NCI-H510A (cell line): ENCODE measurements around the gene ZNF438.
"Not testable (repeated sequence)": the region's sequence is repeated elsewhere in the genome, so short reads cannot be mapped to it uniquely, and the experiment has no call there.

Experiments
- DNase-seq: peaks from one replicate; lab custom pipeline; 2025; lab: John Stamatoyannopoulos, UW

Gene ZNF438

GRCh38 chr10:31051703-31052102 lies 20.0 kb upstream of the ZNF438 start:
- no peak for DNase-seq

- no peak for DNase-seq
Measured at GRCh38 chr10:31042670-31043069, 11.0 kb upstream of the ZNF438 start.

GRCh38 chr10:31041011-31041410 lies 9.3 kb upstream of the ZNF438 start:
- no peak for DNase-seq

- not testable (repeated sequence) for DNase-seq
Measured at GRCh38 chr10:31039006-31039405, 7.3 kb upstream of the ZNF438 start.

GRCh38 chr10:31037749-31038148 lies 6.1 kb upstream of the ZNF438 start:
- DNase-seq: no peak

GRCh38 chr10:31036209-31036608 lies 4.5 kb upstream of the ZNF438 start:
- no peak for DNase-seq

GRCh38 chr10:31035266-31035798 lies 3.7 kb upstream of the ZNF438 start:
- no peak for DNase-seq

DNA sequence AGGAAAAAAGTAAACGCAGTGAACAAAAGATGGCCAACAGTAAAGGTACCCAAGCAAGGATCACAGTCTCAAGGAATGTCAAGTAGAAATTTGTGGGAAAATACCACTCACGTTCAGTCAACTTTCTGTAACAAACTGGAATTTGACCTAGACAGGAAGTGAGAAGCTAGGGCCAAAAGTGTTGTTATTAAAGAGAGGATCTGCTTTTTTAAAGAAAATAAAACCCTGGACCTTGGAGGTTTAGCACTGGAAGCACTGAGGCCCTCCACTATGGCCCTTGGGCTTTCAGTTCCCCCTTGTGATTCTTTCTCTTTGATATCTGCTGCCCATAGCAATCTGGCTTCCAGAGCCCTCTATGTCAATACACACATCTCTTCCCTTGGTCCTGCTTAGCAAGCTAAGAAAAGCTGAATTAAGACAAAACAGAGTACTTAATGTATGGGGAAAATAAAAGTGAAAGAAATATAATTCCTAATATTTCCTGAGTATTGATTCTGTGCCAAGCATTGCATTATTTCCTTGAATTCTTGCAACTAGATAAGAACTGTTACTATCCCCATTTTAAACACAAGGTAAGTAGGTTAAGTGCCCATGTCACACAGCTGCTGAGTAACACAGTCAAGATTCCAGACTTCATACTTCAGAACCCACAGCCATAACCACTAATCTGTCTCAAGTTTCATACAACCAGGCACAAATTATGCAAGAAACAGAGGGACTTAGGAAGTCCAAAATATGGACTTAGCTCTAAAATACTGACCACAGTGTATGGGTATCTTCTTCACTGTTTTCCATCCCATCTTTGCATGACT lies 2.6 kb upstream of the ZNF438 start:
- DNase-seq: no peak

GRCh38 chr10:31033147-31033546 lies 1.5 kb upstream of the ZNF438 start:
- no peak for DNase-seq

GRCh38 chr10:31032258-31033132 lies 830 bp upstream of the ZNF438 start:
- DNase-seq: peak; percentile 65

GRCh38 chr10:31031205-31031557 lies 484 bp downstream of the ZNF438 start:
- DNase-seq: no peak

DNA sequence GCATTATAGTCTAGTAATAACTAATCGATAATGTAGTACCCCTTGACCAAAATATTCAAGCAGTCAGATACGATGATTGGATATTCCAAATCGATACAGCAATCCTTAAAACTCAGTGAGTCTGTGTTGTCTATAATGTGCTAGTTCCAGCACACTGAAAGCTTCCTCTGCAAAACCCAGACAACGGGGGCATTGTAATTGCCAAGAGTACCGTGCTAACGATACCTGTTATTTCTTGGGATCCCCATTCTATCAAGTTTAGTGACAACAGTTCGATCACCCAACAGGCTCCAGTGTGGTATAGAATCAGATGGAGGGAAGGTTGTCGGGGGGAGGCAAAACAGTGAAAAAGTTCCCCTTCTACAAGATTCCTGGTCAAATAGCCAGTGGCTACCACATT lies 865 bp downstream of the ZNF438 start:
- no peak for DNase-seq

DNA sequence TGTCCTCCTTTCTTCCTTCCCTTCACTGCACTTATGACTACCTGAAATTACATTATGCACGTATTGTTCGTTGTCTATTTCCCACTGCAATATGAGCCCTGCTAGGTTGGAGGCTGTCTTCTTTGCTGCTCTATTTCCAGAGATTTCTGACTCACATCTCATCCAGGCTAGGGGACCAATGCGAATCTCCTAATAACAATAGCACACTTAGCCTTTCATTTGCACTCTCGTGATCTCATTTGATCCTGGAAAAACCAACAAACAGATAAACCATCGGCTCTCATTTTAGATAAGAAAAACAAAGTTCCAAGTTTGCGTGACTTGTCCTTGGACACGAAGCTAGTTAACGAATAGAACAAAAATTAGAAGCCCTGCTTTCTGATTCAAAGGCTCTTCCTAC lies 1.4 kb downstream of the ZNF438 start:
- DNase-seq: no peak

- DNase-seq: no peak
Measured at GRCh38 chr10:31028081-31028480, 3.6 kb downstream of the ZNF438 start.

- DNase-seq: not testable (repeated sequence)
Measured at GRCh38 chr10:31026279-31026678, 5.4 kb downstream of the ZNF438 start.

DNA sequence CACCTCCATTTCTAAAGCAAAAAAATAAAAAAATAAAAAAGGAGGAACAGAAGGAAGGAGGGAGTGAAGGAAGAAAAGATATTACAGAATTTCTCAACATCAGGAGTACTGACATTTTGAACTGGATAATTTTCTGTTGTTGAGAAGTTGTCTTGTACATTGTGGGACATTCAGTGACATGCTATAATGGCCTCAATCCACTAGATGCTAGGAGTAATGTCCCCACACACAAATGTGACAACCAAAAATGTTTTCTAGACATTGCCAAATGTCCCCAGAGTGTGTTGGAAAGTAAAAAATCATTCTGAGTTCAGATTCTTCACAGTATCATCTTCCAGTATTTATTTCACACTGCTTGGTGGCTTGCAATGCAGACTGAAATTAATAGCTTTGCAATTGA lies 6.5 kb downstream of the ZNF438 start:
- no peak for DNase-seq

- no peak for DNase-seq
Measured at GRCh38 chr10:31023558-31023957, 8.1 kb downstream of the ZNF438 start.

DNA sequence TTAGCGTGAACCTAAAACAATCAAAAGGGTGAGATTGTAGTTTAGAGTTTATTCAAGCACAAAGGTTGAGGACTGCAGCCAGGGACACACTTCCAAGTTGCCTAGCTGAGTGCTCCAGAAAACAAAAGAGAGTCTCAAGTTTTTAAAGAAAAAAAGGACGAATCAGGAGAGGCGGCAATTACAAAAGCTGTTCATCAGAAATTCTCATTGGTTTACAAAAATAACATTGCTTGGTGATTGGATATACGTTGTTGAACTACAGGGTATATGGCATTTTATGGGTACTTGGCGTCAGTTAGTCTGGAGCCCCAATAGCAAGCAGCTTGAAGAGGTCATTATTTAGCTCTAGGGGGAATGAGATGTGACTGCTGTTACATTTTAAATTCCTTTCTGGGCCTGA lies 11.5 kb downstream of the ZNF438 start:
- DNase-seq: no peak

GRCh38 chr10:31018962-31019361 lies 12.7 kb downstream of the ZNF438 start:
- DNase-seq: no peak

GRCh38 chr10:31018356-31018750 lies 13.3 kb downstream of the ZNF438 start:
- DNase-seq: no peak

DNA sequence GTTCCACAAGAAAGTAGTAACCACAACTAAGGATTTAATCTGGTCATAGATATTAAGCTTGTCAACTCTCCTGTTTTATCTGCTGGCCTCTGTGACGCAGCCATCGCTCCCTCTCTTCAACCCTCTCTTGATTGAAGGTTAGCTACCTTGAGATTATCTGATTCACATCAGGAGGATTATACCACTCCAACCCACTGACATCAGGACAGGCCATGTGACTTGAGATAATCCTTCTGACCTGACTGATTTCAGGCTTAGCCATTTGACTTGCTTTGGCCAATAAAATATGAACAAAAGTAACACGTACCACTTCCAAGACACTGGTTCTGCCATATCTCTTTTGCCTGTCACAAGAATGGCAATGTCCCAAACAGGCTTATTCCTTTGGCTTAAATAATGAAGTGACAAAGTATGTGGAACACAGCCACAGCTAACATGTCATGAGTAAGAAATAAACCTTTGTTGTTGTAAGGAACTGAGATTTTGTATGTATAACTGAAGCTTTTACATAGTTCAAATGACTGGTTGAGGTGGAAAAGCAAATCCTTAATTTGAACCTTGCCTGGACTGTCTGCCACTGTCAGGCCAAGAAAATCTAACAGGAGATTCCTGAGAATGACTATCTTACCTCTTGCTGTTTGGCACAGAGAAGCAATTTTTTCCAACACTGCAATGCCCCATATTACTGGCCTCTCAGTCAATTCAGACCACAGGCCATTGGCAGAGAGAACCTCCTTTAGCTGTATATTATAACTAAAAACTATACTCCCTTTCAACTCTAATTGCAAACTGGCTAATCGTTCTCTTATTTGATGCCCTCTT lies 13.9 kb downstream of the ZNF438 start:
- no peak for DNase-seq
